HepG2 (cell line): ENCODE results near the gene AUTS2. TPM values are rescaled to one million over a fixed set of nuclear protein-coding genes. Genes with fewer than 3 reads are reported as not detected.

ENCODE experiments used
- ATAC-seq: fragments of 200-7000 bp; cut with Tn5 transposase; 3 replicates; pipeline ENCODE4 v1.9.1; 2020; ENCODE audit warnings: mild to moderate bottlenecking, moderate library complexity
- BruUV-seq: library from RNA; stranded (reverse); fragments of 400-500 nt; replicated peaks from 2 replicates; lab custom pipeline; 2021; lab: Mats Ljungman, UMichigan
- CTCF ChIA-PET: fragments of 300-600 bp; formaldehyde crosslinking; extraction: SDS; loops from one replicate; lab custom pipeline; 2021; ENCODE audit warnings: low total read pairs, inconsistent platforms, low intra/inter-chr PET ratio; lab: Yijun Ruan, JAX
- POLR2A ChIA-PET: fragments of 350-600 bp; sonication (Branson Sonifier 250); formaldehyde crosslinking; loops from one replicate; lab custom pipeline; 2020; ENCODE audit warnings: antibody characterized with exemption, inconsistent platforms; lab: Yijun Ruan, JAX
- DNase-seq: peaks from one replicate; pipeline ENCODE4 v3.0.0-alpha.2; 2015; ENCODE audit warnings: low spot score
- FAIRE-seq: peaks from 3 replicates; lab custom pipeline; 2011; peaks lifted over from hg19 to GRCh38; lab: Jason Lieb, UNC
- H2AFZ ChIP-seq: one replicate; pipeline ENCODE4 v1.6.1; 2011; ENCODE audit warnings: low read length, inconsistent platforms
- H3K27ac ChIP-seq: fragments of 300-600 bp; 3 replicates; pipeline ENCODE4 v1.8.0; 2011; ENCODE audit warnings: mixed run types, mild to moderate bottlenecking, mixed read lengths, low read length, inconsistent platforms; ENCODE audit not compliant: insufficient read depth; ENCODE audit errors: extremely low read length
- H3K27me3 ChIP-seq, 2 experiments: fragments of 200-600 bp in 1 of 2; 2 replicates in 1 of 2; 3 replicates in 1 of 2; pipeline versions ENCODE4 v1.6.0 to v1.8.0; 2011; ENCODE audit warnings: low read length in 2 of 2, mild to moderate bottlenecking in 2 of 2, moderate library complexity in 2 of 2, inconsistent platforms in 1 of 2; ENCODE audit not compliant: insufficient read depth in 2 of 2, control insufficient read depth in 1 of 2
- H3K36me3 ChIP-seq, 2 experiments: fragments of 200-600 bp in 1 of 2; replicated peaks in 1 of 2; 2 replicates in 1 of 2; 3 replicates in 1 of 2; pipeline versions ENCODE4 v1.5.1 to v1.8.0; 2011; ENCODE audit warnings: low read length in 2 of 2, inconsistent platforms in 1 of 2; ENCODE audit not compliant: insufficient read depth in 2 of 2, control insufficient read depth in 1 of 2
- H3K4me1 ChIP-seq: 2 replicates; pipeline ENCODE4 v1.5.1; 2012; ENCODE audit warnings: low read length, inconsistent platforms; ENCODE audit not compliant: insufficient read depth
- H3K4me2 ChIP-seq: 2 replicates; pipeline ENCODE4 v1.6.0; 2011; ENCODE audit warnings: low read depth, low read length, inconsistent platforms
- H3K4me3 ChIP-seq, 3 experiments: fragments of 200-600 bp in 1 of 3; sonication (generic), shearing (Covaris generic) in 1 of 3; replicated peaks in 1 of 3; 2 replicates each; pipeline ENCODE4 v1.5.1; 2011 to 2016; ENCODE audit warnings: low read length in 3 of 3, inconsistent platforms in 2 of 3, low read depth in 2 of 3, mild to moderate bottlenecking in 2 of 3, control low read depth in 1 of 3, mixed read lengths in 1 of 3; ENCODE audit not compliant: insufficient read depth in 1 of 3
- H3K79me2 ChIP-seq: one replicate; pipeline ENCODE4 v1.6.1; 2011; ENCODE audit warnings: low read length, inconsistent platforms; ENCODE audit not compliant: insufficient read depth
- H3K9ac ChIP-seq: 2 replicates; pipeline ENCODE4 v1.6.0; 2011; ENCODE audit warnings: mild to moderate bottlenecking, low read depth, low read length, inconsistent platforms; ENCODE audit not compliant: insufficient read depth
- H3K9me3 ChIP-seq: 2 replicates; pipeline ENCODE4 v1.5.1; 2012; ENCODE audit warnings: mild to moderate bottlenecking, low read length
- H4K20me1 ChIP-seq: 2 replicates; pipeline ENCODE4 v1.6.0; 2011; ENCODE audit warnings: inconsistent platforms, mild to moderate bottlenecking, low read length, moderate library complexity; ENCODE audit not compliant: insufficient read depth
- AGO1 ChIP-seq: fragments of 200-400 bp; formaldehyde crosslinking; IDR thresholded peaks from 2 replicates; pipeline ENCODE4 v1.6.1; 2017; ENCODE audit warnings: mild to moderate bottlenecking, low read depth, low read length, moderate library complexity; ENCODE audit not compliant: poor library complexity, severe bottlenecking
- ARNTL ChIP-seq: sonication (generic); formaldehyde crosslinking; IDR thresholded peaks from 2 replicates; pipeline ENCODE4 v1.4.0; 2020; ENCODE audit warnings: mild to moderate bottlenecking, missing genetic modification reagents
- DDIT3 ChIP-seq: sonication (generic); formaldehyde crosslinking; IDR thresholded peaks from 2 replicates; pipeline ENCODE4 v1.4.0; 2020; ENCODE audit warnings: mild to moderate bottlenecking, missing genetic modification reagents
- GFI1 ChIP-seq: sonication (generic); formaldehyde crosslinking; IDR thresholded peaks from 2 replicates; pipeline ENCODE4 v1.5.0; 2020; ENCODE audit warnings: missing genetic modification reagents, mild to moderate bottlenecking, borderline replicate concordance
- KAT2B ChIP-seq: fragments of 150-350 bp; IDR thresholded peaks from 2 replicates; pipeline ENCODE4 v1.6.1; 2014; ENCODE audit warnings: low read depth, low read length, borderline replicate concordance
- KLF16 ChIP-seq, 2 experiments: sonication (generic) in 1 of 2; formaldehyde crosslinking in 1 of 2; IDR thresholded peaks; 2 replicates each; pipeline versions ENCODE4 v1.6.1 to v1.8.0; 2016 to 2023; ENCODE audit warnings: missing genetic modification reagents in 2 of 2, missing compliant biosample characterization in 1 of 2
- NFIB ChIP-seq: sonication (generic); formaldehyde crosslinking; IDR thresholded peaks from 2 replicates; pipeline ENCODE4 v1.9.0; 2021; ENCODE audit warnings: missing genetic modification reagents, mild to moderate bottlenecking, borderline replicate concordance
- PHF5A ChIP-seq: IDR thresholded peaks from one replicate; pipeline ENCODE4 v1.6.1; 2018; ENCODE audit warnings: low read depth, missing genetic modification reagents; ENCODE audit not compliant: unreplicated experiment
- PPARG ChIP-seq: conservative IDR thresholded peaks from 2 replicates; pipeline ENCODE4 v1.6.1; 2016; ENCODE audit warnings: missing biosample characterization, missing genetic modification reagents
- TEAD2 ChIP-seq: sonication (generic); formaldehyde crosslinking; IDR thresholded peaks from 2 replicates; pipeline ENCODE4 v1.9.0; 2021; ENCODE audit warnings: missing genetic modification reagents
- YY1 ChIP-seq: IDR thresholded peaks from 2 replicates; pipeline ENCODE4 v1.6.1; 2011; ENCODE audit warnings: low read length, low read depth, moderate library complexity, mild to moderate bottlenecking; ENCODE audit not compliant: insufficient read depth, insufficient replicate concordance
- ZBTB10 ChIP-seq: sonication (generic); formaldehyde crosslinking; IDR thresholded peaks from 2 replicates; pipeline ENCODE4 v1.4.0; 2020; ENCODE audit warnings: missing genetic modification reagents, borderline replicate concordance
- ZNF230 ChIP-seq: sonication (generic); formaldehyde crosslinking; IDR thresholded peaks from 2 replicates; pipeline ENCODE4 v1.4.0; 2020; ENCODE audit warnings: mild to moderate bottlenecking, missing genetic modification reagents
- ZNF253 ChIP-seq: sonication (generic); formaldehyde crosslinking; IDR thresholded peaks from 2 replicates; pipeline ENCODE4 v1.8.0; 2022; ENCODE audit warnings: mild to moderate bottlenecking, missing genetic modification reagents, borderline replicate concordance
- ZNF510 ChIP-seq: sonication (generic); formaldehyde crosslinking; IDR thresholded peaks from 2 replicates; pipeline ENCODE4 v1.4.0; 2020; ENCODE audit warnings: low read depth, mild to moderate bottlenecking, missing genetic modification reagents
- ZNF597 ChIP-seq: sonication (generic); formaldehyde crosslinking; IDR thresholded peaks from 2 replicates; pipeline ENCODE4 v1.5.0; 2020; ENCODE audit warnings: missing genetic modification reagents
- ZNF776 ChIP-seq: sonication (generic); formaldehyde crosslinking; IDR thresholded peaks from 2 replicates; pipeline ENCODE4 v1.4.0; 2020; ENCODE audit warnings: mild to moderate bottlenecking, missing genetic modification reagents
- ZNF879 ChIP-seq: sonication (generic); formaldehyde crosslinking; IDR thresholded peaks from 2 replicates; pipeline ENCODE4 v1.8.1; 2023; ENCODE audit warnings: missing genetic modification reagents
- WGBS: methylation state at CpG from one replicate; pipeline ENCODE4 v1.1.6; 2017; ENCODE audit warnings: low lambda C conversion rate; 5-methylcytosine and 5-hydroxymethylcytosine counted together
- in situ Hi-C: cut with HindIII; loops from 2 replicates; pipeline ENCODE4 v1.10.0; 2017; ENCODE audit warnings: low pct_unique_long_range_greater_than_20kb; ENCODE audit not compliant: extremely low pct_ligation_motif_present
- intact Hi-C: fragments of 100-400 bp; cut with micrococcal nuclease; formaldehyde crosslinking; loops from one replicate; pipeline ENCODE4 v1.10.0; 2022; ENCODE audit not compliant: unreplicated experiment
- polyA plus RNA-seq, 8 experiments: library from polyadenylated mRNA; depleted of rRNA in 3 of 8; stranded (reverse) in 7 of 8; unstranded in 1 of 8; fragments of >200 nt; fragmentation: Illumina TruSeq in 4 of 8; extraction: Trizol in 4 of 8; gene quantifications; 2 replicates each; pipeline versions ENCODE4 v1.2.1 to v1.2.3, GENCODE V29; 2011 to 2016; ENCODE audit warnings: low read depth in 4 of 8, missing spikeins in 1 of 8, mixed read lengths in 1 of 8; ENCODE audit not compliant: insufficient read depth in 1 of 8
- total RNA-seq, 5 experiments: library from RNA; depleted of rRNA; stranded (reverse); fragments of >200 nt; fragmentation: Illumina TruSeq; extraction: Trizol; gene quantifications; 2 replicates each; pipeline ENCODE4 v1.2.3, GENCODE V29; 2016; ENCODE audit warnings: low read depth in 1 of 5

AUTS2 gene
- total and polyA plus RNA-seq, 2 of the 13 experiments (the other 11 are each of a cell fraction or from before 2014, with no cell fraction given): 0.38 TPM; not detected in 1

- ChIA-PET POLR2A (no interaction called here), CTCF (no interaction called here)
- FAIRE-seq: no peak
- Histone ChIP-seq H3K36me3 (no peaks in the 10 kb centered on the region), H3K79me2 (no peaks in the 10 kb centered on the region), H3K9ac (no peak overlapping the region), H3K27me3 (no peaks in the 10 kb centered on the region), H3K4me1 (no peaks in the 10 kb centered on the region), H4K20me1 (no peaks in the 10 kb centered on the region), H3K4me2 (no peak overlapping the region), H3K4me3 (no peak overlapping the region), H3K9me3 (no peaks in the 10 kb centered on the region), H2AFZ (no peak overlapping the region), H3K27ac (no peak overlapping the region)
- intact Hi-C loops: no loop called here
- DNase-seq: no peak
- BruUV-seq: no TSS peak
- WGBS: 0% methylated on average over 2 of the region's 2 CpGs
- TF ChIP-seq KAT2B: no peak
- TF ChIP-seq KLF16 (CRISPR knock-in tag; IDR thresholded peaks at IDR 0.05): no peak
- TF ChIP-seq ZBTB10: no peak
- no peak for TF ChIP-seq ZNF597 (CRISPR knock-in tag)
- TF ChIP-seq ZNF879 (CRISPR knock-in tag): no peak
- TF ChIP-seq ZNF776 (CRISPR knock-in tag): no peak
- no peak for TF ChIP-seq PHF5A (CRISPR knock-in tag)
- TF ChIP-seq YY1: no peak
- TF ChIP-seq NFIB (CRISPR knock-in tag): no peak
- TF ChIP-seq ZNF230 (CRISPR knock-in tag): no peak
- no peak for TF ChIP-seq PPARG (CRISPR knock-in tag)
- no peak for TF ChIP-seq TEAD2 (CRISPR knock-in tag)
- no peak for TF ChIP-seq ZNF510 (CRISPR knock-in tag)
- no peak for TF ChIP-seq DDIT3 (CRISPR knock-in tag)
- no peak for TF ChIP-seq ZNF253 (CRISPR knock-in tag)
- no peak for TF ChIP-seq GFI1 (CRISPR knock-in tag)
- no peak for TF ChIP-seq ARNTL (CRISPR knock-in tag)
- TF ChIP-seq AGO1: no peak
- ATAC-seq: no peak
- in situ Hi-C loops: no loop called here
Measured at GRCh38 chr7:69895446-69895845, 297.2 kb downstream of the AUTS2 start.
